Neuron (in vitro differentiated cells): Measurements from ENCODE around the gene CIB4.

Experiments used
- H2AFZ ChIP-seq: one replicate; pipeline ENCODE4 v1.6.1; 2013; ENCODE audit warnings: low read depth, mild to moderate bottlenecking, inconsistent platforms, low read length, moderate library complexity
- H3K27me3 ChIP-seq: one replicate; pipeline ENCODE4 v1.6.1; 2013; ENCODE audit warnings: low read length; ENCODE audit not compliant: insufficient read depth
- H3K36me3 ChIP-seq: one replicate; pipeline ENCODE4 v1.6.1; 2013; ENCODE audit warnings: low read length; ENCODE audit not compliant: insufficient read depth
- H3K4me1 ChIP-seq: one replicate; pipeline ENCODE4 v1.6.1; 2013; ENCODE audit warnings: low read length; ENCODE audit not compliant: insufficient read depth
- H3K4me3 ChIP-seq: 2 replicates; pipeline ENCODE4 v1.5.1; 2013; ENCODE audit warnings: mild to moderate bottlenecking, low read length, moderate library complexity
- H3K9me3 ChIP-seq: one replicate; pipeline ENCODE4 v1.6.1; 2013; ENCODE audit warnings: low read length

The CIB4 gene

GRCh38 chr2:26647981-26648380 lies 6.8 kb upstream of the CIB4 start:
- no peaks in the 10 kb centered on the region for H3K27me3 ChIP-seq
- no peak overlapping the region for H3K4me3 ChIP-seq
- H3K36me3 ChIP-seq: no peaks in the 10 kb centered on the region
- H3K9me3 ChIP-seq: no peaks in the 10 kb centered on the region
- peaks cover 20% of the 10 kb centered on the region for H3K4me1 ChIP-seq
- no peak overlapping the region for H2AFZ ChIP-seq

- H3K27me3 ChIP-seq: no peaks in the 10 kb centered on the region
Observed at GRCh38 chr2:26646986-26647672, 6.0 kb upstream of the CIB4 start.

GRCh38 chr2:26645762-26646161 lies 4.6 kb upstream of the CIB4 start:
- no peaks in the 10 kb centered on the region for H3K27me3 ChIP-seq
- H3K4me1 ChIP-seq: peaks cover 20% of the 10 kb centered on the region
- no peak overlapping the region for H2AFZ ChIP-seq
- H3K4me3 ChIP-seq: no peak overlapping the region
- H3K36me3 ChIP-seq: no peaks in the 10 kb centered on the region
- no peaks in the 10 kb centered on the region for H3K9me3 ChIP-seq

More at GRCh38 chr2:26646986-26647672, 6.0 kb upstream of the CIB4 start:
- Histone ChIP-seq H3K4me3 (no peak overlapping the region), H2AFZ (peak overlapping the region; percentile 71), H3K9me3 (no peaks in the 10 kb centered on the region), H3K36me3 (no peaks in the 10 kb centered on the region), H3K4me1 (peaks cover 20% of the 10 kb centered on the region)

GRCh38 chr2:26644188-26644835 lies 3.1 kb upstream of the CIB4 start:
- Histone ChIP-seq H3K4me1 (peaks cover 27% of the 10 kb centered on the region), H2AFZ (no peak overlapping the region), H3K27me3 (no peaks in the 10 kb centered on the region), H3K36me3 (no peaks in the 10 kb centered on the region), H3K4me3 (no peak overlapping the region), H3K9me3 (no peaks in the 10 kb centered on the region)

GRCh38 chr2:26642429-26642828 lies 1.3 kb upstream of the CIB4 start:
- peaks cover 21% of the 10 kb centered on the region for H3K4me1 ChIP-seq
- no peaks in the 10 kb centered on the region for H3K36me3 ChIP-seq
- H2AFZ ChIP-seq: no peak overlapping the region
- H3K9me3 ChIP-seq: no peaks in the 10 kb centered on the region
- H3K27me3 ChIP-seq: no peaks in the 10 kb centered on the region
- no peak overlapping the region for H3K4me3 ChIP-seq

GRCh38 chr2:26640331-26640745 lies 828 bp downstream of the CIB4 start:
- Histone ChIP-seq H2AFZ (no peak overlapping the region), H3K36me3 (no peaks in the 10 kb centered on the region), H3K4me3 (no peak overlapping the region), H3K9me3 (no peaks in the 10 kb centered on the region), H3K4me1 (peaks cover 7% of the 10 kb centered on the region), H3K27me3 (no peaks in the 10 kb centered on the region)

- H3K27me3 ChIP-seq: no peaks in the 10 kb centered on the region
- H3K4me1 ChIP-seq: peaks cover 7% of the 10 kb centered on the region
- H3K36me3 ChIP-seq: no peaks in the 10 kb centered on the region
- no peak overlapping the region for H2AFZ ChIP-seq
- H3K9me3 ChIP-seq: no peaks in the 10 kb centered on the region
- H3K4me3 ChIP-seq: no peak overlapping the region
Observed at GRCh38 chr2:26639685-26640243, 1.4 kb downstream of the CIB4 start.

- Histone ChIP-seq H3K4me1 (peaks cover 7% of the 10 kb centered on the region), H3K27me3 (no peaks in the 10 kb centered on the region), H3K36me3 (no peaks in the 10 kb centered on the region), H2AFZ (no peak overlapping the region), H3K9me3 (no peaks in the 10 kb centered on the region), H3K4me3 (no peak overlapping the region)
Observed at GRCh38 chr2:26637811-26638310, 3.3 kb downstream of the CIB4 start.

- Histone ChIP-seq H3K4me1 (peaks cover 7% of the 10 kb centered on the region), H2AFZ (no peak overlapping the region), H3K9me3 (no peaks in the 10 kb centered on the region), H3K36me3 (no peaks in the 10 kb centered on the region), H3K27me3 (no peaks in the 10 kb centered on the region), H3K4me3 (no peak overlapping the region)
Observed at GRCh38 chr2:26636935-26637334, 4.2 kb downstream of the CIB4 start.

- Histone ChIP-seq H3K27me3 (no peaks in the 10 kb centered on the region), H3K9me3 (no peaks in the 10 kb centered on the region), H3K4me3 (no peak overlapping the region), H3K4me1 (peaks cover 7% of the 10 kb centered on the region), H3K36me3 (no peaks in the 10 kb centered on the region), H2AFZ (no peak overlapping the region)
Observed at GRCh38 chr2:26635401-26635800, 5.8 kb downstream of the CIB4 start.

GRCh38 chr2:26634636-26635230 lies 6.4 kb downstream of the CIB4 start:
- H3K4me1 ChIP-seq: peaks cover 2% of the 10 kb centered on the region
- H3K27me3 ChIP-seq: no peaks in the 10 kb centered on the region
- no peaks in the 10 kb centered on the region for H3K9me3 ChIP-seq
- no peak overlapping the region for H2AFZ ChIP-seq
- H3K4me3 ChIP-seq: no peak overlapping the region
- no peaks in the 10 kb centered on the region for H3K36me3 ChIP-seq

GRCh38 chr2:26633993-26634595 lies 7.1 kb downstream of the CIB4 start:
- Histone ChIP-seq H2AFZ (no peak overlapping the region), H3K4me1 (no peaks in the 10 kb centered on the region), H3K36me3 (no peaks in the 10 kb centered on the region), H3K4me3 (no peak overlapping the region), H3K27me3 (no peaks in the 10 kb centered on the region), H3K9me3 (no peaks in the 10 kb centered on the region)
